Lower leg skin (tissue), 3 donors: ENCODE measurements around the gene ATP9A.

Experiments used
- POLR2A ChIP-seq, 2 donors: fragments of 450-650 bp; IDR thresholded peaks; one replicate each; pipeline ENCODE4 v1.6.1; 2016 to 2017; ENCODE audit warnings: antibody characterized with exemption in 2 of 2, mild to moderate bottlenecking in 1 of 2, moderate library complexity in 1 of 2
- TF ChIP-seq, protein P1 (sequence below), 3 donors: fragments of 450-650 bp; IDR thresholded peaks; one replicate each; pipeline ENCODE4 v1.5.1; 2016; ENCODE audit warnings: antibody characterized with exemption in 3 of 3, mild to moderate bottlenecking in 3 of 3, moderate library complexity in 2 of 3

DNA sequence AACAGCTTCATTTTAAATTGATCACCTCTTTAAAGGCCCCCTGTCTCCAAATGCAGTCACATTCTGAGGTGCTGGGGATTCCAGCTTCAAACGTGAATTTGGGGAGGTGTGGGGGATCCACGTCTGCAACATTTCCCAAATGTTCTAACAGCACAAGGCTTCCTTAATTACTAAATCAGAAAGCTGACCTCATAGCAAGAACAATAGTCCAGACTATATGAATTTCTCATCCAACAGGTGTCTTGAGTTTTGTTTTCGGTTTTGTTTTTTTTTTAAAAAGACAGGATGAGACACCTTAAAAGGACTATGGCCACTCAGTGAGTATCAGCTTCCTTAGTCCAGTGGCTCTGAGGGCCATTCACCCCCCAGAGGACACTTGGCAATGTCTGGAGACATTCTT lies 11.5 kb downstream of the ATP9A start:
- TF ChIP-seq POLR2A (IDR thresholded peaks at IDR 0.05), result no peak
- TF ChIP-seq, protein P1, sequence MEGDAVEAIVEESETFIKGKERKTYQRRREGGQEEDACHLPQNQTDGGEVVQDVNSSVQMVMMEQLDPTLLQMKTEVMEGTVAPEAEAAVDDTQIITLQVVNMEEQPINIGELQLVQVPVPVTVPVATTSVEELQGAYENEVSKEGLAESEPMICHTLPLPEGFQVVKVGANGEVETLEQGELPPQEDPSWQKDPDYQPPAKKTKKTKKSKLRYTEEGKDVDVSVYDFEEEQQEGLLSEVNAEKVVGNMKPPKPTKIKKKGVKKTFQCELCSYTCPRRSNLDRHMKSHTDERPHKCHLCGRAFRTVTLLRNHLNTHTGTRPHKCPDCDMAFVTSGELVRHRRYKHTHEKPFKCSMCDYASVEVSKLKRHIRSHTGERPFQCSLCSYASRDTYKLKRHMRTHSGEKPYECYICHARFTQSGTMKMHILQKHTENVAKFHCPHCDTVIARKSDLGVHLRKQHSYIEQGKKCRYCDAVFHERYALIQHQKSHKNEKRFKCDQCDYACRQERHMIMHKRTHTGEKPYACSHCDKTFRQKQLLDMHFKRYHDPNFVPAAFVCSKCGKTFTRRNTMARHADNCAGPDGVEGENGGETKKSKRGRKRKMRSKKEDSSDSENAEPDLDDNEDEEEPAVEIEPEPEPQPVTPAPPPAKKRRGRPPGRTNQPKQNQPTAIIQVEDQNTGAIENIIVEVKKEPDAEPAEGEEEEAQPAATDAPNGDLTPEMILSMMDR (IDR thresholded peaks at IDR 0.05), result no peak
